WTC11 (cell line): ENCODE data around the gene FHOD3. TPM values are rescaled to one million over a fixed set of nuclear protein-coding genes. Genes with fewer than 3 reads are reported as not detected.

ENCODE experiments used
- ATAC-seq: fragments of 200-7000 bp; cut with Tn5 transposase; 2 replicates; pipeline ENCODE4 v1.10.0; 2021; ENCODE audit warnings: mild to moderate bottlenecking, moderate library complexity
- CTCF ChIA-PET: fragments of 300-600 bp; sonication (Branson Sonifier 250); formaldehyde crosslinking; loops from one replicate; lab custom pipeline; 2021; ENCODE audit warnings: antibody characterized with exemption; lab: Charles Lee
- POLR2A ChIA-PET: fragments of 350-600 bp; sonication (Branson Sonifier 250); formaldehyde crosslinking; loops from one replicate; lab custom pipeline; 2021; ENCODE audit warnings: antibody characterized with exemption; lab: Charles Lee
- DNase-seq: peaks from one replicate; pipeline ENCODE4 v3.0.0; 2021; ENCODE audit warnings: low spot score
- H3K27ac Mint-ChIP-seq: 2 replicates; pipeline ENCODE4 v1.8.0; 2021; ENCODE audit warnings: mixed read lengths
- H3K27me3 Mint-ChIP-seq: 2 replicates; pipeline ENCODE4 v1.8.0; 2021; ENCODE audit warnings: low read depth, mild to moderate bottlenecking, moderate library complexity, mixed read lengths
- H3K36me3 Mint-ChIP-seq: 2 replicates; pipeline ENCODE4 v1.8.0; 2021; ENCODE audit warnings: mixed read lengths
- H3K4me1 Mint-ChIP-seq: 2 replicates; pipeline ENCODE4 v1.8.0; 2022; ENCODE audit warnings: mixed read lengths
- H3K4me3 Mint-ChIP-seq: 2 replicates; pipeline ENCODE4 v1.8.0; 2021; ENCODE audit warnings: mild to moderate bottlenecking, moderate library complexity, mixed read lengths
- H3K9me3 Mint-ChIP-seq: 2 replicates; pipeline ENCODE4 v1.8.0; 2021; ENCODE audit warnings: mixed read lengths
- ATF6 ChIP-seq: sonication (generic); formaldehyde crosslinking; IDR thresholded peaks from 2 replicates; pipeline ENCODE4 v1.8.1; 2023; ENCODE audit warnings: mild to moderate bottlenecking, missing genetic modification reagents
- ELF4 ChIP-seq: sonication (generic); formaldehyde crosslinking; IDR thresholded peaks from 2 replicates; pipeline ENCODE4 v1.8.1; 2022; ENCODE audit warnings: low read depth, mild to moderate bottlenecking, moderate library complexity, missing genetic modification reagents
- EMX1 ChIP-seq: fragments of 250-450 bp; sonication (Bioruptor Pico); IDR thresholded peaks from 2 replicates; pipeline ENCODE4 v1.8.0; 2021; ENCODE audit warnings: mild to moderate bottlenecking
- ESRRA ChIP-seq: sonication (generic); formaldehyde crosslinking; IDR thresholded peaks from 2 replicates; pipeline ENCODE4 v1.8.1; 2022; ENCODE audit warnings: mild to moderate bottlenecking, missing genetic modification reagents, borderline replicate concordance
- FOXK1 ChIP-seq: sonication (generic); formaldehyde crosslinking; IDR thresholded peaks from 2 replicates; pipeline ENCODE4 v1.8.0; 2022; ENCODE audit warnings: mild to moderate bottlenecking, moderate library complexity, missing genetic modification reagents
- JAZF1 ChIP-seq: fragments of 250-450 bp; sonication (Bioruptor Pico); IDR thresholded peaks from 2 replicates; pipeline ENCODE4 v1.9.0; 2021; ENCODE audit warnings: moderate library complexity, mild to moderate bottlenecking, inconsistent platforms
- JUN ChIP-seq: sonication (generic); formaldehyde crosslinking; IDR thresholded peaks from 2 replicates; pipeline ENCODE4 v1.8.0; 2023; ENCODE audit warnings: mild to moderate bottlenecking, missing genetic modification reagents
- MYBL2 ChIP-seq: sonication (generic); formaldehyde crosslinking; IDR thresholded peaks from 2 replicates; pipeline ENCODE4 v1.8.1; 2023; ENCODE audit warnings: mild to moderate bottlenecking, moderate library complexity, missing genetic modification reagents
- NFYB ChIP-seq: sonication (generic); formaldehyde crosslinking; conservative IDR thresholded peaks from 2 replicates; pipeline ENCODE4 v1.8.0; 2022; ENCODE audit warnings: low read depth, missing genetic modification reagents
- NR1H2 ChIP-seq: sonication (generic); formaldehyde crosslinking; IDR thresholded peaks from 2 replicates; pipeline ENCODE4 v1.9.0; 2021; ENCODE audit warnings: mild to moderate bottlenecking, moderate library complexity, missing genetic modification reagents
- OVOL2 ChIP-seq: fragments of 250-450 bp; sonication (Bioruptor Pico); IDR thresholded peaks from 2 replicates; pipeline ENCODE4 v1.9.0; 2021; ENCODE audit warnings: mild to moderate bottlenecking, borderline replicate concordance
- PREB ChIP-seq: sonication (generic); formaldehyde crosslinking; IDR thresholded peaks from 2 replicates; pipeline ENCODE4 v1.8.1; 2022; ENCODE audit warnings: mild to moderate bottlenecking, missing genetic modification reagents, moderate library complexity, borderline replicate concordance
- SMAD4 ChIP-seq: sonication (generic); formaldehyde crosslinking; IDR thresholded peaks from 2 replicates; pipeline ENCODE4 v1.8.0; 2022; ENCODE audit warnings: mild to moderate bottlenecking, missing genetic modification reagents
- ZBTB21 ChIP-seq: sonication (generic); formaldehyde crosslinking; IDR thresholded peaks from 2 replicates; pipeline ENCODE4 v1.8.1; 2023; ENCODE audit warnings: mild to moderate bottlenecking, missing genetic modification reagents, borderline replicate concordance
- ZNF138 ChIP-seq: sonication (generic); formaldehyde crosslinking; conservative IDR thresholded peaks from 2 replicates; pipeline ENCODE4 v1.8.1; 2022; ENCODE audit warnings: mild to moderate bottlenecking, moderate library complexity, missing genetic modification reagents
- ZNF281 ChIP-seq: sonication (generic); formaldehyde crosslinking; IDR thresholded peaks from 2 replicates; pipeline ENCODE4 v1.8.0; 2023; ENCODE audit warnings: mild to moderate bottlenecking, missing genetic modification reagents
- ZNF416 ChIP-seq: fragments of 250-450 bp; sonication (Bioruptor Pico); IDR thresholded peaks from 2 replicates; pipeline ENCODE4 v1.9.0; 2021; ENCODE audit warnings: mild to moderate bottlenecking, inconsistent platforms
- ZNF512 ChIP-seq: sonication (generic); formaldehyde crosslinking; IDR thresholded peaks from 2 replicates; pipeline ENCODE4 v1.8.1; 2022; ENCODE audit warnings: missing genetic modification reagents, borderline replicate concordance
- total RNA-seq: library from RNA; stranded (reverse); gene quantifications from 3 replicates; pipeline ENCODE4 v1.2.3, GENCODE V29; 2021
- TF ChIP-seq, protein P1 (sequence below): sonication (generic); formaldehyde crosslinking; IDR thresholded peaks from 2 replicates; pipeline ENCODE4 v1.8.0; 2022; ENCODE audit warnings: mild to moderate bottlenecking, missing genetic modification reagents
- TF ChIP-seq, protein P2 (sequence below): sonication (generic); formaldehyde crosslinking; IDR thresholded peaks from 2 replicates; pipeline ENCODE4 v1.8.1; 2022; ENCODE audit warnings: low read depth, missing genetic modification reagents, borderline replicate concordance

The FHOD3 gene
- total RNA-seq, 1 experiment from 2014 or later, result 3.8 TPM

DNA sequence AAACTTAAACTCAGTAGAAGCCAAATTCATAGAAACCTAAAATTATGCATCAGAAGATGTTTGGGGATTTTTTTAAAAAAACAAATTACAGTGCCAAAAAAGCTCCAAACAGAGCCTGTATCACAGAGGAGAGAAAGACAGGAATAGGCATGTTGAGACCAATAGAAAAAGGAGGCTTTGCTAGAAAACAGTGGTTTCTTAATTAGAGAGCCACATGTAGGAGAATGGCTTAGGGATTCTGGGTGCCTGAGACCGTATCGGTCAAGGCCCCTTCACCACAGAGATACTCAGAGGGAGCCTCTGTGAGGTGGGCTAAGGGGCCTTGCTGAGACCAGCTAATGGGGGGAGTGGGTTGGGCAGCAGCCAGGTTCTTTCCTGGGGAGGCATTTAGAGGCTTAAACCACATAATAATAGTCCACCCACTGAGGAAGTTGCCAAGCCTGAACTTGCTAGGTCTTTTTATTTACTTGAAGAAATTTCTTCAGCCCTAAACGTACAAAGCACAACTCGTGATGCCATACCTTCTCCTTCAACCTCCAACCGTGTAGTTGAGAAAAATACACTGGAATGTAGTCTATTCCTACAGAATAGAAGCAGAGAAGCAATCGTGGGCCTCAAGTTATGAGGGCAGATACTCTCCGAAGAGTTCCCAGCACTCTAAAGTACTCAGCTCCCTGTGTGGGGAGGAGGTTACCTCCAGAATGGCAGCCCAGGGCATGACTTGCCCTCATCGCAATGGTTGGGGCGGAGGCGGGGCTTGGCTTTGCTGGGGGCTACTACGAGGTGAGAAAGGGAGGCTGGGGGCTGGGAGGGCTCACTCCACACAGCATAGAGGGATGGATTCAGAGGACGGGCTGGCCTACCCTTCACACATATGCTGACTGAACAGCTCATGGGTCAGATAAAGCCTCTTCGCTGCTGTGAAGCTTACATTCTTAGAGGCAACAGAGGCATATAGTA, 293.4 kb downstream of the FHOD3 start:
- ATAC-seq (peak; percentile 19; the same call in 1 of the 2 replicates), DNase-seq (no peak)
- H3K4me1 Mint-ChIP-seq, result peaks cover 11% of the 10 kb centered on the region
- H3K27ac Mint-ChIP-seq, result no peak overlapping the region
- H3K4me3 Mint-ChIP-seq, result no peak overlapping the region
- H3K9me3 Mint-ChIP-seq, result no peaks in the 10 kb centered on the region
- POLR2A ChIA-PET, result no interaction called here
- H3K36me3 Mint-ChIP-seq, result no peaks in the 10 kb centered on the region
- TF ChIP-seq JAZF1 (no peak), ZNF281 (CRISPR knock-in tag) (no peak), ZNF138 (CRISPR knock-in tag) (no peak)
- H3K27me3 Mint-ChIP-seq, result peaks cover 3% of the 10 kb centered on the region; the same call in 1 of the 2 replicates
- CTCF ChIA-PET, result no interaction called here

- DNase-seq (no peak), ATAC-seq (no peak)
- peaks cover 3% of the 10 kb centered on the region; the same call in 1 of the 2 replicates for H3K27me3 Mint-ChIP-seq
- peaks cover under 1% of the 10 kb centered on the region for H3K4me1 Mint-ChIP-seq
- H3K27ac Mint-ChIP-seq, result peak overlapping the region; percentile 62
- no peaks in the 10 kb centered on the region for H3K36me3 Mint-ChIP-seq
- ChIA-PET CTCF (no interaction called here), POLR2A (no interaction called here)
- no peaks in the 10 kb centered on the region for H3K9me3 Mint-ChIP-seq
- H3K4me3 Mint-ChIP-seq, result no peak overlapping the region
- TF ChIP-seq FOXK1 (CRISPR knock-in tag) (no peak), MYBL2 (CRISPR knock-in tag) (no peak), ZNF416 (no peak), ZNF512 (CRISPR knock-in tag) (no peak), NR1H2 (CRISPR knock-in tag) (no peak), SMAD4 (CRISPR knock-in tag) (no peak), JUN (CRISPR knock-in tag) (no peak), PREB (CRISPR knock-in tag) (no peak), ZBTB21 (no peak), NFYB (CRISPR knock-in tag) (no peak), ATF6 (CRISPR knock-in tag) (no peak), EMX1 (CRISPR knock-in tag) (no peak), ESRRA (CRISPR knock-in tag) (no peak), OVOL2 (no peak), ELF4 (CRISPR knock-in tag) (no peak), ZNF138 (CRISPR knock-in tag) (no peak)
- TF ChIP-seq, protein P1, sequence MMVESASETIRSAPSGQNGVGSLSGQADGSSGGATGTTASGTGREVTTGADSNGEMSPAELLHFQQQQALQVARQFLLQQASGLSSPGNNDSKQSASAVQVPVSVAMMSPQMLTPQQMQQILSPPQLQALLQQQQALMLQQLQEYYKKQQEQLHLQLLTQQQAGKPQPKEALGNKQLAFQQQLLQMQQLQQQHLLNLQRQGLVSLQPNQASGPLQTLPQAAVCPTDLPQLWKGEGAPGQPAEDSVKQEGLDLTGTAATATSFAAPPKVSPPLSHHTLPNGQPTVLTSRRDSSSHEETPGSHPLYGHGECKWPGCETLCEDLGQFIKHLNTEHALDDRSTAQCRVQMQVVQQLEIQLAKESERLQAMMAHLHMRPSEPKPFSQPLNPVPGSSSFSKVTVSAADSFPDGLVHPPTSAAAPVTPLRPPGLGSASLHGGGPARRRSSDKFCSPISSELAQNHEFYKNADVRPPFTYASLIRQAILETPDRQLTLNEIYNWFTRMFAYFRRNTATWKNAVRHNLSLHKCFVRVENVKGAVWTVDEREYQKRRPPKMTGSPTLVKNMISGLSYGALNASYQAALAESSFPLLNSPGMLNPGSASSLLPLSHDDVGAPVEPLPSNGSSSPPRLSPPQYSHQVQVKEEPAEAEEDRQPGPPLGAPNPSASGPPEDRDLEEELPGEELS (CRISPR knock-in tag), result no peak
- TF ChIP-seq, protein P2, sequence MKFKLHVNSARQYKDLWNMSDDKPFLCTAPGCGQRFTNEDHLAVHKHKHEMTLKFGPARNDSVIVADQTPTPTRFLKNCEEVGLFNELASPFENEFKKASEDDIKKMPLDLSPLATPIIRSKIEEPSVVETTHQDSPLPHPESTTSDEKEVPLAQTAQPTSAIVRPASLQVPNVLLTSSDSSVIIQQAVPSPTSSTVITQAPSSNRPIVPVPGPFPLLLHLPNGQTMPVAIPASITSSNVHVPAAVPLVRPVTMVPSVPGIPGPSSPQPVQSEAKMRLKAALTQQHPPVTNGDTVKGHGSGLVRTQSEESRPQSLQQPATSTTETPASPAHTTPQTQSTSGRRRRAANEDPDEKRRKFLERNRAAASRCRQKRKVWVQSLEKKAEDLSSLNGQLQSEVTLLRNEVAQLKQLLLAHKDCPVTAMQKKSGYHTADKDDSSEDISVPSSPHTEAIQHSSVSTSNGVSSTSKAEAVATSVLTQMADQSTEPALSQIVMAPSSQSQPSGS (CRISPR knock-in tag), result no peak
Measured at GRCh38 chr18:36592282-36592681, 294.8 kb downstream of the FHOD3 start.
